ENCODE measurements around the gene CD180. TPM values are rescaled to one million over a fixed set of nuclear protein-coding genes. Genes with fewer than 3 reads are reported as not detected.

CD180 gene
- total and polyA plus RNA-seq, 2 donors (not counting 3 experiments of a cell fraction or from before 2014, with no cell fraction given) = not detected

DNA sequence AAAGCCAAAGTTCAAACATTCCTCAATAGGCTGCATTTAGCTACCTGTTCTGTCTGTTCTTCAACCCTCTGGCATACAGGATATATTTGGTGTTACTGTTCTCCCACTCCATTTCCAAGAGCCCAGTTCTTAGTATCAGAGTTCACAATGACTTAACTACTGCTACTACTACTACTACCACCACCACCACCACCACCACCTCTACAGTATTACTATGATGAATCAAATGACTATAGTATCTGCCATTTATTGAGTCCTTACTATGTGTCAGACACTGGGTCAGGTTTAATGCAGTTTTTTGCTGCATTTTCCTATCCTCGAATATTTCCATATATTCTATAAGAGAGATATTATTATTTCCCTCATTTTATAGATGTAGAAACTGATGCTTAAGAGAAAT lies 937 bp upstream of the CD180 start:
- TF ChIP-seq POLR2A (IDR thresholded peaks at IDR 0.05; ENCODE audit: low read depth, low read length) = no peak
- TF ChIP-seq, protein P1, sequence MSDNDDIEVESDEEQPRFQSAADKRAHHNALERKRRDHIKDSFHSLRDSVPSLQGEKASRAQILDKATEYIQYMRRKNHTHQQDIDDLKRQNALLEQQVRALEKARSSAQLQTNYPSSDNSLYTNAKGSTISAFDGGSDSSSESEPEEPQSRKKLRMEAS (IDR thresholded peaks at IDR 0.05; ENCODE audit: insufficient read depth, insufficient read length) = no peak
- TF ChIP-seq POLR2AphosphoS5 (IDR thresholded peaks at IDR 0.05; ENCODE audit: insufficient read depth, low read depth, low read length) = no peak
- TF ChIP-seq MYC (IDR thresholded peaks at IDR 0.05; ENCODE audit: low read depth, low read length) = no peak
- Histone ChIP-seq H3K4me3 (replicated peaks in 1 of 3; ENCODE audit: insufficient read depth in 1 of 3, low read depth in 1 of 3, low read length in 3 of 3) (no peak overlapping the region), H3K4me2 (ENCODE audit: insufficient read depth, low read length) (no peak overlapping the region), H3K36me3 (ENCODE audit: control insufficient read depth in 2 of 2, extremely low read depth in 1 of 2, insufficient read depth in 2 of 2, low read length in 2 of 2) (no peaks in the 10 kb centered on the region), H3K9me1 (replicated peaks; ENCODE audit: control insufficient read depth, extremely low read depth, insufficient read depth, low read length) (no peaks in the 10 kb centered on the region), H3K27ac (ENCODE audit: insufficient read depth, low read depth, low read length) (no peak overlapping the region), H3K9me3 (replicated peaks; ENCODE audit: control insufficient read depth, insufficient read depth, low read length) (no peaks in the 10 kb centered on the region), H3K9ac (replicated peaks; ENCODE audit: extremely low read depth, insufficient read depth, low read length) (no peak overlapping the region), H3K4me1 (ENCODE audit: control insufficient read depth, extremely low read depth, insufficient read depth, low read length) (peaks cover 3% of the 10 kb centered on the region), H3K27me3 (ENCODE audit: control insufficient read depth in 2 of 2, insufficient read depth in 2 of 2, low read length in 2 of 2) (no peaks in the 10 kb centered on the region), H3K79me2 (ENCODE audit: control insufficient read depth, insufficient read depth, low read length) (no peaks in the 10 kb centered on the region), H2AFZ (ENCODE audit: low read depth, low read length) (no peak overlapping the region), H4K20me1 (replicated peaks; ENCODE audit: control insufficient read depth, extremely low read depth, insufficient read depth, low read length) (no peaks in the 10 kb centered on the region)
- dilution Hi-C loops (cut with MboI; ENCODE audit: extremely low pct_ligation_motif_present, low sequenced_read_pairs) (no loop called here), intact Hi-C loops (cut with micrococcal nuclease) (no loop called here)
- no peak for DNase-seq (ENCODE audit: low read depth, low spot score)
- CTCF ChIA-PET = interaction anchor here (1.5 kb wide), 1 partner anchor 11 kb away, joined by 4 read pairs; no protein-coding TSS in a partner anchor
- POLR2A ChIA-PET = no interaction called here
- BruUV-seq (replicated peaks) = no TSS peak
- no peak for FAIRE-seq

DNA sequence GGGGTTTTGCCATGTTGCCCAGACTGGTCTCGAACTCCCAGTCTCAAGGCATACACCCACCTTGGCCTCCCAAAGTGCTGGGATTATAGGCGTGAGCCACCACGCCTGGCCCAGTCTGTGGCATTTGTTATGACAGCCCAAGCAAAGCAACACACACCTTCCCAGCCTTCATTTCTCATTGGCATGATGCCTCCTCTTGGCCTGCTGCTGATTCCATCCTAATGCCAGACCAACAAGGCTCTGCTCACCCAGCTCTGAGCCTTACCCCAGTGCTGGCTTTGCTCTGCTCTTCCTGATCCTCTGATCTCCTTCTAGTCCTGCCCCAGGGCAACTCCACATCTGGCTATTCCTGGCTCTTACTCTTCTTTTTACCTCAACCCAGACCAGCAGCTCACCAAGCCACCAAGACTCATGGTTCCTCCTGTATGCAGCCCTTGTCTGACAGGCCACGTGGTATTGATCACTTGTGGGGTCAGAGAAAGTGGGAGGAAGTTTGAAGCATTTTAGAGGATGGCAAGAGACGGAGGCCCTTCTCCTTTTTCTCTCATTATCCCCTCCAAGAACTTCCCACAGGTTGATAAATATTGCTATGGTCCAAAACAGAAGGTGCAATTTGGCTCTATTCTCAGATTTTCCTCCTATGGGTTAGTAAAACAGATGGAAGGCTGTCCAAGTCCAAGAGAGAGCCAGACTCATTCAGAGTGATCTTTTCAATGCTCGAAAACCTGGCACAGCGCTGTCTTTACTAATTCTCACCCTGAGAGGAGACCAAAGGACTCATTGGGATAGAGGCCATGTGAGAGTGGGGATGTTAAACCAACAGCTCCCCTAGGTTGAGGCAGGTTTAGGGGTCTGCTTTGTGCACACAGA lies 958 bp downstream of the CD180 start:
- Histone ChIP-seq H3K27me3 (ENCODE audit: control insufficient read depth in 2 of 2, insufficient read depth in 2 of 2, low read length in 2 of 2) (no peaks in the 10 kb centered on the region), H3K4me2 (ENCODE audit: insufficient read depth, low read length) (no peak overlapping the region), H3K27ac (ENCODE audit: insufficient read depth, low read depth, low read length) (no peak overlapping the region), H3K9me1 (replicated peaks; ENCODE audit: control insufficient read depth, extremely low read depth, insufficient read depth, low read length) (no peaks in the 10 kb centered on the region), H2AFZ (ENCODE audit: low read depth, low read length) (no peak overlapping the region), H3K9me3 (replicated peaks; ENCODE audit: control insufficient read depth, insufficient read depth, low read length) (no peaks in the 10 kb centered on the region), H3K36me3 (ENCODE audit: control insufficient read depth in 2 of 2, extremely low read depth in 1 of 2, insufficient read depth in 2 of 2, low read length in 2 of 2) (no peaks in the 10 kb centered on the region), H4K20me1 (replicated peaks; ENCODE audit: control insufficient read depth, extremely low read depth, insufficient read depth, low read length) (no peaks in the 10 kb centered on the region), H3K79me2 (ENCODE audit: control insufficient read depth, insufficient read depth, low read length) (no peaks in the 10 kb centered on the region), H3K9ac (replicated peaks; ENCODE audit: extremely low read depth, insufficient read depth, low read length) (no peak overlapping the region), H3K4me3 (replicated peaks in 1 of 3; ENCODE audit: insufficient read depth in 1 of 3, low read depth in 1 of 3, low read length in 3 of 3) (no peak overlapping the region), H3K4me1 (ENCODE audit: control insufficient read depth, extremely low read depth, insufficient read depth, low read length) (peaks cover 3% of the 10 kb centered on the region)
- DNase-seq (ENCODE audit: low read depth, low spot score) (no peak), FAIRE-seq (no peak)
- intact Hi-C loops (cut with micrococcal nuclease) (no loop called here), dilution Hi-C loops (cut with MboI; ENCODE audit: extremely low pct_ligation_motif_present, low sequenced_read_pairs) (no loop called here)
- BruUV-seq (replicated peaks) = no TSS peak
- ChIA-PET POLR2A (no interaction called here), CTCF (no interaction called here)
- TF ChIP-seq POLR2A (IDR thresholded peaks at IDR 0.05; ENCODE audit: low read depth, low read length) = no peak
- TF ChIP-seq EZH2 (IDR thresholded peaks at IDR 0.05; ENCODE audit: borderline replicate concordance, low read depth, low read length, severe bottlenecking) = no peak
- TF ChIP-seq FOS (IDR thresholded peaks at IDR 0.05; ENCODE audit: borderline replicate concordance, insufficient read depth, low read length) = no peak
- TF ChIP-seq JUN (IDR thresholded peaks at IDR 0.05; ENCODE audit: borderline replicate concordance, insufficient read depth, insufficient read length, low read depth) = no peak
- TF ChIP-seq POLR2AphosphoS5 (IDR thresholded peaks at IDR 0.05; ENCODE audit: insufficient read depth, low read depth, low read length) = no peak
- no peak for TF ChIP-seq GATA2 (IDR thresholded peaks at IDR 0.05; ENCODE audit: insufficient read depth, insufficient read length, low read depth, low read length)
- TF ChIP-seq, protein P1 (IDR thresholded peaks at IDR 0.05; ENCODE audit: insufficient read depth, insufficient read length) = no peak
- no peak for TF ChIP-seq MYC (IDR thresholded peaks at IDR 0.05; ENCODE audit: low read depth, low read length)
- TF ChIP-seq, protein P2, sequence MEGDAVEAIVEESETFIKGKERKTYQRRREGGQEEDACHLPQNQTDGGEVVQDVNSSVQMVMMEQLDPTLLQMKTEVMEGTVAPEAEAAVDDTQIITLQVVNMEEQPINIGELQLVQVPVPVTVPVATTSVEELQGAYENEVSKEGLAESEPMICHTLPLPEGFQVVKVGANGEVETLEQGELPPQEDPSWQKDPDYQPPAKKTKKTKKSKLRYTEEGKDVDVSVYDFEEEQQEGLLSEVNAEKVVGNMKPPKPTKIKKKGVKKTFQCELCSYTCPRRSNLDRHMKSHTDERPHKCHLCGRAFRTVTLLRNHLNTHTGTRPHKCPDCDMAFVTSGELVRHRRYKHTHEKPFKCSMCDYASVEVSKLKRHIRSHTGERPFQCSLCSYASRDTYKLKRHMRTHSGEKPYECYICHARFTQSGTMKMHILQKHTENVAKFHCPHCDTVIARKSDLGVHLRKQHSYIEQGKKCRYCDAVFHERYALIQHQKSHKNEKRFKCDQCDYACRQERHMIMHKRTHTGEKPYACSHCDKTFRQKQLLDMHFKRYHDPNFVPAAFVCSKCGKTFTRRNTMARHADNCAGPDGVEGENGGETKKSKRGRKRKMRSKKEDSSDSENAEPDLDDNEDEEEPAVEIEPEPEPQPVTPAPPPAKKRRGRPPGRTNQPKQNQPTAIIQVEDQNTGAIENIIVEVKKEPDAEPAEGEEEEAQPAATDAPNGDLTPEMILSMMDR (IDR thresholded peaks at IDR 0.05; ENCODE audit: extremely low read depth in 1 of 2, insufficient read depth in 1 of 2, low read depth in 1 of 2, low read length in 2 of 2) = no peak
